NK-92 treated with Interleukin-12 subunit alpha and Interleukin-12 subunit beta, amount 100 ng/mL, for 24 hours (cell line): Measurements from ENCODE around the gene ZACN.

Experiments used
- DNase-seq: peaks from one replicate; lab custom pipeline; 2025; lab: John Stamatoyannopoulos, UW

ZACN gene

DNA sequence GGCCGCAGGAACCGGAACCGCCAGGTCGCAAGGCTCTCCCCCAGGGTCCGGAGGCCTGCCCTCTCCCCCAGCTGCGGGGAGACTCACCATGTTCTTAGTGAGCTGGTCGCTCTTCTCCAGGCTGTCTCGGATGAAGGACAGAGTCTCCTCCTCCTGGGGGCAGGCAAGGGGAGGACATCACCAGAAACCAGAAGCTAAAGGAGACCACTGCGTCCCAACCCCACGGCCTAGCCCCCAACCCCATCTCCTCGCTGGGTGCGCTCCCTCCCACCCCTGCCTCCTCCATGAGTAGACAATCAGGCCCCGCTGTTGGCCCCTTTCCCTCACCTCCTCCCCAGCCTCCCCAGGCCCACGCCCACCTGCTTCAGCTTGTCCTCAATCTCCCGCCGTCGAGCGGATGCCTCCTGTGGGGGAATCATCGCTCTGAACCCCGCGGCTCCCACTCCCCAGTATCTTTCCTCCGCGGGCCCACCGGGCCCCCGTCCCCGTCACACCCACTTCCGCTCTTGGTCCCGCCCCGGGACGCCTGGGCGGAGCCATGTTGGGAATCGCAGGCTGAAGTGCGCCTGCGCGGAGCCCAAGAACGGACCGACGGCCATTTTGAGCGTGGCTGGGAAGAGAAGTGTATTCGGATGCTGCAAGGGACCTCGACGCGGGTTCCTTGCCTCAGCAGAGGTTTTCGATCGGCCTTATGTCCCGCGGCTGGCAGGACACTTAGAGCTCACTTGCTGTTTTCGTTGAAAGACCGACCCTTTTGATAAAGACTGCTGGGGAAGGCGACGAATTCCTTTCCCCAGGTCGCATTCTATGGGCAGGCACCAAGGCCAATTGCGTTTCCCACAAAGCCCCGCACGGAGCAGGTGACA, 24.5 kb downstream of the ZACN start, which contains the start of gene EXOC7:
EXOC7 (minus strand) TSS at position 514 of the 866 bp plus-strand sequence; CDS start at position 419, 95 bp downstream.
- DNase-seq: peak; percentile 78

DNA sequence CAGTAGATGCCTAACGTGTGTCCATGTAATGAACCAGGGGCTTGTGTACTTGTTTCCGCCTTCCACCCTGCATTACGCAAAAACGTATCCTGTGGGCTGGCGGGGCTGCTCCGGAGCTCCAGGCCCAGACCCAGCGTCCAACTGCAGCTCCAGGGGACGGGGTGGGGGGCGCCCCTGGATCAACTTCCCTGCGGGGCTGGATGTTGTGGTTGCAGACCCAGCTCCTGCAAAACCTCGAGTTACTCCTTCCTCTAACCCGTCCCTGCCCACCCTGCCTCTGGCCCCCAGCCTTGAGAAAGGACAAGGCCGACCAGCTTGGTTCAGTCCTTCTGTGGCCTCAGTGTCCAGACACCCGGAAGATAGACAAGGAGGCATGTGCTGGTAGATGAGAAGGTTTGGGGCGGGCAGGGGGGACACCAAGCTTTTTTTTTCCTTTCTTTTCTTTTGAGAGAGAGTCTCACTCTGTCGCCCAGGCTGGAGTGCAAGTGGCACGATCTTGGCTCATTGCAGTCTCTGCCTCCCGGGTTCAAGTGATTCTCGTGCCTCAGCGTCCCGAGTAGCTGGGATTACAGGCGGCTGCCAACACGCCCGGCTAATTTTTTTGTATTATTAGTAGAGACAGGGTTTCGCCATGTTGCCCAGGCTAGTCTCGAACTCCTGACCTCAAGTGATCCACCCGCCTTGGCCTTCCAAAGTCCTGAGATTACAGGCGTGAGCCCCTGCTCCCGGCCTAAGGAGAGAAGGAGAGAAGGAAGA, 25.3 kb downstream of the ZACN start:
- no peak for DNase-seq

DNA sequence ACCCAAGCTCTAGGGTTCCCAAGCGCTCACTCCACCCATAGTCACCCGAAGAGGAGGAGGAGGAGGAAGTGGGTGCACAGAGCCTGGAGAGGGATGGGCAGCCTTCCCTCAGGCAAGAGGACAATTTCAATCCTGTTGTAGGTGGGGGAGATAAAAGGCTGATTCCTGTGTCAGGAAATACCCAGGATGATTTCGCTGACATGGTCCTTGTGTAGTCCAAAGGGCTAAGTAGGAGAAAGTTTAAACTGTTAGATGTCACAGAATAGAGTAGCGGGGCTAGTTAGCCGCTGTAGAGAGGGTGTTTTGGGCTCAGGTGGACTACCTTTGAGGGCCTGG, 25.9 kb downstream of the ZACN start:
- DNase-seq: no peak

DNA sequence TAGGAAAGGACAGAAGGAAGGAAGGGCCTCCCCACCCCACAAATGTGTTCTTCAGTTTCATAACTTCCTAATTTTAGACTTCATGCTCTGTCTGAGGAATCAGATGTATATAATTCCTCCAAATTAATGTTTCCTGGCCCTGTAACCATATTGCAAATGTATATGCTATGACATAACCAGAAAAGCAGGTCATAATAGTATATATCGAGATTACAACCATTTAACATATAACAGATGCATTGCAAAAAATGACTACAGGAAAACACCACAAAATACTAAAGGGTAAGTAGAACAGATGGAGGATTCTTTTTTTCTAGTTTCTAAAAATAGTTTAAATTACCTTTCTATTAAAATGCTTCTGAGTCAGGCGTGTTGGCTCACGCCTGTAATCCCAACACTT, 27.7 kb downstream of the ZACN start:
- no peak for DNase-seq

DNA sequence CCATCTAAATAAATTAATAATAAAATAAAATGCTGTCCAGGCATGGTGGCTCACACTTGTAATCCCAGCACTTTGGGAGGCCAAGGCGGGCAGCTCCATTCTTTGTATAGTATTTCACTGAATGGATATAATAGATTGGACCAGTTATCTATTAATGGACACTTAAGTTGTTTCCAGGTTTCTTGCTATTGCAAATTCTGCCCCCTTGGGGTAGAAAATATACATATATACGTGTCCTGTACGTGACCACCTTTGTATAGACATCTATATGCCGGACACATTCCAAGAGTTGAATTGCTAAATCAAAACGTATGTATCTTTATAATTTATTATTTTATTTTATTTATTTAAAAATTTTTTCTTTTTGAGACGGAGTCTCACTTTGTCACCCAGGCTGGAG, 28.5 kb downstream of the ZACN start:
- DNase-seq: no peak

DNA sequence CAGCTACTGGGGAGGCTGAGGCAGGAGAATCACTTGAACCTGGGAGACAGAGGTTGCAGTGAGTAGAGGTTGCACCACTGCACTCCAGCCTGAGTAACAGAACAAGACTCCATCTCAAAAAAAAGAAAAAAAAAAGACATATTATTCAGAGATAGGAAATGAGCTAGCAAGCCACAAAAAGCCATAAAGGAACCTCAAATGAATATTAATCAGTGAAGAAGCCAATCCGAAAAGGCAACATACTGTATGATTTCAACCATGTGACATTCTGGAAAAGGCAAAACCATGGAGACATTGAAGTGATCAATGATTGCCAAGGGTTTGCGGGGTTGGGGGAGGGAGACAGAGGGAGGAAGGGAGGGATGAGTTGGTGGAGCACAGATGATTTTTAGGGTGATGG, 33.0 kb downstream of the ZACN start:
- DNase-seq: no peak

DNA sequence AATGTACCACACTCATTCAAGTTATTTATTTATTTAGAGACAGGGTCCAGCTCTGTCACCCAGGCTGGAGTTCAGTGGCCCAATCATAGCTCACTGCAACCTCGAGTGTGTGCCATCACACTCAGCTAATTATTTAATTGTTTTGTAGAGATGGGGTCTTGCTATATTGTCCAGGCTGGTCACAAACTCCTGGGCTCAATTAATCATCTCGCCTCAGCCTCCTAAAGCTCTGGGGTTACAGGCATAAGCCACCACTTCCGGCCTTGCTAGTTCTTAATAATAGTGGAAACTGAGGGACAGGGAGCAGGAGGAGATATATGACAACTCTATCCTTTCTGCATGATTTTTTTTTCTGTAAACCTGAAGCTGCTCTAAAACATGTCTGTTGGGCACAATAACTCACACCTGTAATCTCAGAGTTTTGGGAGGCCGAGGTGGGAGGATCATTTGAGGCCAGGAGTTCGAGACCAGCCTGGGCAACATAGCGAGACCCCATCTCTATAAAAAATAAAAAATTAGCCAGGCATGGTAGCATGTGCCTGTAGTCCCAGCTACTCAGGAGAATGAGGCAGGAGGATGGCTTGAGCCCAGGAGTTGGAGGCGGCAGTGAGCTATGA, 36.3 kb downstream of the ZACN start:
- DNase-seq: no peak

DNA sequence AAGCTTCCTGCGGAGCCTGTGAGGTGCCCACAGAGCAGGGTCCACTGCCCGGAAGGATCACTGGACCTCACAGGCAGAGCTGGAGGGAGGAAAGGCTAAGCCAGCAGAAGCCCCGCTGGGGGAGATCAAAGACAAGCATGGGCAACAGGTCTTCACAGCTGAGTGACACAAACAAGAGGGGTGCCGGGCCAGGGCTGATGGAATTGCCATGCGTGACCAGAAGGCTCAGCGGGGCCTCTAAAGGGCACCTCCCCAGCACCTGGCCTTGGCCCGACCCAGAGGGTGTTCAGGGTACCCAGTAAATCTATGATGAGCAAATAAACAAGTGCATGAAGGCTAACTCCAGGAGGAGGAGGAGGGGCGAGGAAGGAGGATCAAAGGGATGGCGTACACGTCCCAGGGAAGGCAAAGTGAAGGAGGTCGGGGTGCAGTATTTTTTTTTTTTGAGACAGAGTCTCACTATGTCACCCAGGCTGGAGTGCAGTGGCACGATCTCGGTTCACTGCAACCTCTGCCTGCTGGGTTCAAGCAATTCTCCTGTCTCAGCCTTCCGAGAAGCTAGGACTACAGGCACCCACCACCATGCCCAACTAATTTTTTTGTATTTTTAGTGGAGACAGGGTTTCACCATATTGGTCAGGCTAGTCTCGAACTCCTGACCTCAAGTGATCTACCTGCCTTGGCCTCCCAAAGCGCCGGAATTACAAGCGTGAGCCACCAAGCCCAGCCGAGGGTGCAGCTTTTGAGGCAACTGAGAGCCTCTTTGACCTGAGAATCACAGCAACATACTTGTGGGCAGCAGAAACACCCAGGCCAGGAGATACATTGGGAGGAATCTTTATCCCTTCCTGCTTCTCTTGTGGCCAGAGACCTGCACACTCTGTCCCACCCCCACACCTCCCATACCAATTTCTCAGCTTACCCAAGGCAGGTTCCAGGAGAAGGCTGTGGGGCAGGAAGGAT, 40.7 kb downstream of the ZACN start:
- no peak for DNase-seq

DNA sequence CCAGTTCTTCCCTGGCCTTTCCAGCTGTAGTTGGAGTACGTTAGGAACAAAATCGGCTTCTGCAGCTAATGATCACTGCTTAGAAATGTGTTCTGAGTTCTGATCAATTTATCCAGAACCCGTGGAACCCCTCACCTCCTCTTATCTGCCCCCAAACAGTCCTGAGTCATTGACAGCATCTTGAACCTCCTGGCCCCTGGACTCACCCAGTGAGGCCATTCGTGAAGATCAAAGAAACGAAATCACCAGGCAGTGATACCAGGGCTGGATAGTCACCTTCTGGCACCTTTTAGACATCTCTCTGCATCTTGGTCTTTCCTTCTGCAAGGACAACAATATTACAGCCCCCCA, 41.7 kb downstream of the ZACN start:
- no peak for DNase-seq

DNA sequence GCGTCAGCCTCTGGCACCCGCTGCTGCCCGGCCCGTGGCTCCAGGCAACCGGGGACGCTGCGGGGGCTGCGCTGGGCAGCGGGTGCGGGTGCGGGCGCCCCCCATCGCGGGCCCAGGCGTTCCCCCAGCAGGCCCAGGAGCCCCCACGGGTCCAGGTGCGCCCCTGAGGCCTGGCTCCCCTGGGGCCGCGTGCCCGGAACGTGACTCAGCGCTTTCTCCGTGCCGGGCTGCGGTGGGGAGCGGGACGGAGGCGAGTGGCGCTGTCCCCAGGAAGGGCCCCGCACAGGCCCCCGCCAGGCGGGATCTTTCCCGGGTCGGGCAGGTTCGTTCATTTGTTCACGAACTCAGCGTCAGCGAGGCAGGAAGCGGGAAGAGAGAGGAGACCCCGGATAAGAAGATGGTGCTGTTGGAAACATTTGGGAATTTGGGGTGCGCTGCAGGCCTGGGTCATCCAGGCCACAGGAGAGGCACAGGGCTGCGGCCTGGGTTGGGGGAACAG, 43.0 kb downstream of the ZACN start:
- DNase-seq: no peak

DNA sequence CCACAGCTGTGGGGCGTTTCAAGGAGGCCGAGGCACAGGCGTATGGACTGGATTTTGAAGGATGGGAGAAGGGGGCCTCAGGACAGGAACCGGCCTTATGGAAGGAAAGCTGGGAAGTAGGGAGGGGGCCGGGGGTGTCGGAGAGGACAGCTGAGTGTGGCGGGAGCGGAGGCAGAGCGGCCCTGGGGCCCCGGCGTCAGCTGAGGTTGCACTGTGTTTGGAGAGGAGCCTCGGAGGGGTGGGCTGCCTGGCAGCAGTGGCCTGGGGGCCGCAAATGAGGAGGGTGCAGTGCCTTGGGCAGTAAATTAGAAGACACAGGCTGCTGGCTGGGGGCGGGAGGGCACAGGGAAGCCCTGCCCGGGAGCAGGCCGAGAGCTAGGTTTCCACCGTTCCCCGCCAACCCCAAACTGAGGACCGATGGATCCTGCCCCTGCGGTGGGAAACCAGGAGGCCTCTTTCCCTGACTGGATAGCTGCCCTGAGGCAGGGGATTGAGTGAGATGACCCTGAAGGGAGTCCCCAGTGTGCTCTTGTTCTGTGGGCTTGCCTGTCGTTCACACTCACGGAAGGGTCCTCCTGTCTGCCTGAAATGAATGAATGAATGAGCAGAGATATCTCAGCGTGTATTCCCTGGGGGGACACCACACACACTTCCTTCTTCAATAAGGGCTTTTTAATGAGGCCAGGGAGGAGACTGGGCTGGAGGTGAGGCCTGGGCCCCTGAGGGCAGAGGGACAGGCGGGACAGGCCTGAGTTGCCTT, 43.6 kb downstream of the ZACN start:
- DNase-seq: no peak

DNA sequence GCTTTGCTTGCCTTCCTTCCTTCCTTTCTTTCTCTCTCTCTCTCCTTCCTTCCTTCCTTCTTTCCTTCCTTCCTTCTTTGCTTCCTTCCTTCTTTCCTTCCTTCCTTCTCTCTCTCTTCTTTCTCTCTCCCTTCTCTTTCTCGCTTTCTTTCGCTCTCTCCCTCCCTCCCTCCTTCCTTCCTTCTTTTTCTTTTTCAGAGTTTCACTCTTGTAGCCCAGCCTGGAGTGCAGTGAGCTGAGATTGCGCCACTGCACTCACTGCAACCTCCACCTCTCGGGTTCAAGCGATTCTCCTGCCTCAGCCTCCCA, 44.2 kb downstream of the ZACN start:
- DNase-seq: no peak

DNA sequence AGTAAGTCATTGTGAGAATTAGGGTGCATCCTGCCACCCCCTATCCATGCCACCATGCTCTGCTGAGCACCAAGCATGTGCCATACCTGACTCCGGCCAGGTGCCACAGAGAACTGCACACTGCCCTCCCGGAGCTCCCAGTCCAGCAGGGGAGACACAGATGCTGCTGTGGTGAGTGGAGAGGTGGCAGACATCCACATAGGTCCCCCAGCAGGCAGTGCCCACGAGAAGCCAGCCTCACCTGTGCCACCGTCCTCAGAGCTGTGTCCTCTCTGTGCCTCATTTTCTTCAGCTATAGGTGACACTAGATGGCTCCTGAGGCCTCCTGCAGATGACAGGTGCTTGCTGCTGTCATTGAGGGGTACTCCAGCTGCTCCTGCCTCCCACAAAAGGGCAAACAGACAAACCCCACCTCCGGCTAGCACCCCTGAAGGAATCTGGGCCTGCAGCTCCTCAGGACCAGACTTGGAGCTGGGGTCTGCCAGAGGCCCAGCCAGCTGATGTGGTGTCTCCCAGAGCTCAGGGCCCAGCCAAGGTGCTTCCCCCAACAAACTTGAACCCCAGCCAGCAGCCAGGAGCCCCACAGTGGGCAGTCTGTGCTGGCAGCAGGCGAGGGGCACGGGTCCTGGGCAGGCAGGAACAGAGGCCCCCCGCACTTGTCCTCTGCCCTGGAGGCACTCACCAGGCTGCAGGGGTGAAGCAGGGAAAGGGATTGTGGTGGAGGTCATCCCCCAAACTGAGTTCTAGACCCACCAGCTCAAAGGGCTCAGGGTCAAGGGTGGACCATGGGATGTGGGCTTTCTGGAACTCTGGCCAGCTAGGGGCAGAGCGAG, 45.0 kb downstream of the ZACN start:
- no peak for DNase-seq

DNA sequence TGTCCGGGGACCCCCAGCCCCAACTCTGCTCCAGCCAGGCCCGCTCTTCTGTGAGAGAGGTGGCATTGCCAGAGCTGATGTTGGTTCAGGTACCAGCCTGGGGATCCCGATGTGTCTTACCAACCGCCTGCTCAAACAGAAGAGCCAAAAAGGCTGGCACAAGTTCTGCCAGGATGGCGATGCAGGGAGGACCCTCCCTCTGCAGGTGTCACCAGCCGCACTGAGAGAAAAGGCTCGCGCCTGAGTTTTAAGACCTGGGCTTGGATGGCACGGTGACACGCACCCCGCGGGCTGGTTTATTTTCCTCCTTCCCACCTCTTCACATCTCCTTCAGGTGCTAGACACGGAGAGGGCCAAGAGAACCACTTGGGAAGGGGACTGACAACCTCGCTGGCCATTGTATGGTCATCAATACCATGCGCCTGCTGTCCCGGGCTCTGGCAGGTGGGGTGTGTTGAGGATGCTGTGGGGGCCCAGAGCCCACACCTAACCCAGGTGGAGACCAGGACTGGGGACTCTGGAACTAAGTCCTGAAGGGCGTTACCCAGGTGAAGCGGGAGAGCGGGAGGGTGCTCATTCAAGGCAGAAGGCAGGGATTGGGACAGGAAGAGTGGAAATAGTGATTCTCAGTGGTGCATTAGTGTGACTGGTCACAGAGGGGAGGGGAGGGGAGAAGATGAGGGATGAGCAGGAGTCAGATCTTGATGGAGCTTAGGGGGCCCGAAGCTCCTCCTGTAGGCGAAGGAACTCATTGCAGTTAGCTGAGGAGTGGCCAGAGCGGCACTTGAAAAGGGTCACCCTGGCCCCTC, 45.8 kb downstream of the ZACN start:
- DNase-seq: no peak

DNA sequence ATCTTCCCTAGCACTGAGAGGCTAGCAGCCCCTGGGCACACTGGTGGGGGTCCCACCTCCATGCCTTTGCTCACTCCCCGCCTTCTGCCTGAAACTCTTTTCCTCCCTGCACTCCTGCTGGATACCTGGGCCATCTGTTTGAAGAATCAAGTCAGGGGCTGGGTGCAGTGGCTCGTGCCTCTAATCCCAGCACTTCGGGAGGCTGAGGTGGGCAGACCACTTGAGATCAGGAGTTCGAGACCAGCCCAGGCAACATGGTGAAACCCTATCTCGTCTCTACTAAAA, 46.4 kb downstream of the ZACN start:
- DNase-seq: no peak

DNA sequence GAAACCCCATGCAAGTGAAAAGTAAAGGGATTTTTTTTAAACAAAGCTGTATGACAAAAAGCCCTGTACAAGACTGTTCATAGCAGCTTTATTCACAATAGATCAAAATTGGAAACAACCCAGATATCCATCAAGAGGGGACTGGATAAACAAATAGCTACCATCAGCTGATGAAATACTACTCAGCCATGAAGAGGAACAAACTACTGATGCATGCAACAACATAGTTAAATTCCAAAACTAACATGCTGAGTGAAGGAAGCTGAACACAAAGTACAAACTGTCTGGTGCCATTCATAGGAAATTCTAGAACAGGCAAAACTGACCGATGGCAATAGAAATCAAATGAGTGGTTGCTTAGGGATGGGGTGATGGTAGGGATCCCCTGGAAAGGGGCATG, 46.9 kb downstream of the ZACN start:
- DNase-seq: no peak

DNA sequence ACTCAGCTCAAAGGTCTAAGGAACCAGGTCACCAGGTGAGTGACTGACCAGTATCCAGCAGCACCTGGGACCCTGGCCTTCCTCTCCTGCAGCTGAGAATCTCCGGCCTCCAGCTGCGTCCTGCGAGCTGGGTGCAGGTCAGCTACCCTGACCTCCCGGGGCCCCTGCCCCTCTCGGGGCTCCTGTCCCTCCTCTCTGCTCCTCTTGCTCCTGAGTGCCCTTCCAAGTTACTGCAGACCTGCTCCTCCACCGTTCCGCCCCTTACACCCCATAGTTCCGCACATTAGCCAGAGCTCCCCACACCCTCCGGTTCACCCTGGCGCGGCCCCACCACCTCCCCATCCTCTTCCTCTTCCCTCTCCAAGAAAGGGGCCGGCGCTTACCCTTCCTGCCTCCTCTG, 51.5 kb downstream of the ZACN start:
- no peak for DNase-seq

DNA sequence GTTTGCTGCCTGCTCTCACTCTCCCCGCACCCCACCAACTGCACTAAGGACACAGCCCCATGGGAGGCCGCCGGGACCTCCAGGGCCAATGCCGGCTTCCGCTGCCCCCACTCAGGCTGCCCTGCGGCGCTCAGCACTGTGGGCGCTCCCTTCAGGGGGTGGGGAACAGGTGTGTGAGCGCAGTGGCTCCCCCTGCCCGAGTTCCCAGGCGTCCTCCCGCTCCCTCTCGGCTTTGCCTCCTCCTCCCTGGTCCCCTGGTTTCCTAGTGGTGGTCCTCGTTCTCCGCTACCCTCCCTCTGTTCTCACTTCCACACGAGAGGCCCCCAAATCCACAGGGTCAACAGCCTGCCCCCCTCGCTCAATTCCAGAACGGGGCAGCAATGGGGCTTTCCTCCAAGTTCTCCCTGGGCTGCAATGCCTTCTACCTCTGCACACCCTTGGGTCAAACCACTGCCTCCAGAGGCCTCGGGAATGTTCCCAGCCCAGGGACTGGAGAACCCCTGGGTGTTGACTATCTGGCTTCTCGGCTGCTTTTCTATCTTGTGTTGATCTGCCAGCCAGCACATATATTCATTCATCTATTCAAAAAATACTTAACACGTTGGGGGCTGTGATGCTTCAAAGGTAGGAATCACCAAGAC, 52.2 kb downstream of the ZACN start:
- DNase-seq: no peak
